ENCODE measurements around the gene CREB5.
"Not testable (repeated sequence)": the region's sequence is repeated elsewhere in the genome, so short reads cannot be mapped to it uniquely, and the experiment has no call there.

The CREB5 gene

GRCh38 chr7:28758186-28758585, 345.9 kb downstream of the CREB5 start:
- DNase-seq, result no peak

DNA sequence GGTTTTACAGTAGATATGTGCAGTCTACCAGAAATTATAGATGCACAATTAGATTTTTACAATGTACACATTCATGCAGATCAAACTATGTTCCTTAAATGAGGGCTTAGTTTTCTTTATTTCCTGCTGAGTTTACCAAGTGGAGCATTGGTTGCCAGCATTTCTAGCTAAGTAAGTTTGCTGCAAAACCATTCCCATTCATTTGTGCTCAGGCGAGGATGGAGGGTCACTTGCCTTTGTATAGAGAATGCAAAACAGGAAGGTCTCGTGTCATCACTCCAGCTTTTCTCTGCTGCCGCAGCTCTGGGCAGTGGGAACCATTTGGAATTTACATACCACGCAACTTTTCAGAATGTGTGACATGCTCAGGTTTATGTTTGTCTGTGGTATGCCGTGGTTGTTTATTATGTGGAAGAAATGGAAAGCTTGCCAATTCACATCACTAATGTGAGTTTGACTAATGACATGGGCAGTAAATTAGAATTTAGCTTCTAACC, 347.2 kb downstream of the CREB5 start:
- DNase-seq, result no peak

GRCh38 chr7:28761505-28761904, 349.2 kb downstream of the CREB5 start:
- no peak for DNase-seq

DNA sequence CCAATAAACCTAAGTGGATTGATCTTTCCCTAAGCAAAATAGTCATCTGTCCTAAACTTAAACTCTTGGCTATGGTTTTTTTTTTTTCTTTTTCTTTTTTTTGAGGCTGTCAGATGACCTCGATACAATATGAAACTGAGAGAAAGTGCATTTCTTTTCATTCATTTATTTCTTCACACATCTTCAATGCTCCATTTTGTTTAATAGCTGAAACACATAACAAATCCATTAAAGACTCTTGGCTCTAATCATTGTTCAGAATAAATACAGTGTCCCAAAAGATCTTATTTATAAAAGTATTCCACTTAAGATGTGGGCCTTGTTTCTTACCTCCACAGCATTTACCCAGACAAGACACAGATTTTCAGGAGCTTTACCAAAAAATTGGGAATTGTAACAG, 350.3 kb downstream of the CREB5 start:
- DNase-seq, result no peak

- no peak for DNase-seq
These were observed 354.0 kb downstream of the CREB5 start for GRCh38 chr7:28766359-28766758.

DNA sequence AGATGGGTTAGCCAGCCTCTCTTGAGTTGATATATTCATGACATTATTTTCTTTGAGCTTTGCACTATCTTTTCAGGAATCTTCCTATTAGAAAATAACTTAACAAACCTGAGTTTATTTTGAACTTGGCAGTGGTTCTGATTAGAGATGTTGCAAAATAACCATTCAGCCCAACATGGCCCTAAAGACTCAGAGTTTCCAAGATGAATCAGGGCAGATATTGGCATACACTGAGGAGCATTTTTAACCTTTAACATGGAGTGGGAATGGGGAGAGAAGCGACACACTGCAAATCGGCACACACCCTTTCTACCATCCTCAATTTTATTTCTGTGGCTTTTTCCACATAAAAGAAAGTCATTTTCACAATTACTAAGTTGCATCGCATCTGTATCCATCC, 355.0 kb downstream of the CREB5 start:
- no peak for DNase-seq

- DNase-seq, result no peak
These were observed 356.3 kb downstream of the CREB5 start for GRCh38 chr7:28768577-28769147.

GRCh38 chr7:28771906-28772622, 359.7 kb downstream of the CREB5 start:
- DNase-seq, result no peak

- DNase-seq, result no peak
These were observed 361.3 kb downstream of the CREB5 start for GRCh38 chr7:28773423-28774145.

DNA sequence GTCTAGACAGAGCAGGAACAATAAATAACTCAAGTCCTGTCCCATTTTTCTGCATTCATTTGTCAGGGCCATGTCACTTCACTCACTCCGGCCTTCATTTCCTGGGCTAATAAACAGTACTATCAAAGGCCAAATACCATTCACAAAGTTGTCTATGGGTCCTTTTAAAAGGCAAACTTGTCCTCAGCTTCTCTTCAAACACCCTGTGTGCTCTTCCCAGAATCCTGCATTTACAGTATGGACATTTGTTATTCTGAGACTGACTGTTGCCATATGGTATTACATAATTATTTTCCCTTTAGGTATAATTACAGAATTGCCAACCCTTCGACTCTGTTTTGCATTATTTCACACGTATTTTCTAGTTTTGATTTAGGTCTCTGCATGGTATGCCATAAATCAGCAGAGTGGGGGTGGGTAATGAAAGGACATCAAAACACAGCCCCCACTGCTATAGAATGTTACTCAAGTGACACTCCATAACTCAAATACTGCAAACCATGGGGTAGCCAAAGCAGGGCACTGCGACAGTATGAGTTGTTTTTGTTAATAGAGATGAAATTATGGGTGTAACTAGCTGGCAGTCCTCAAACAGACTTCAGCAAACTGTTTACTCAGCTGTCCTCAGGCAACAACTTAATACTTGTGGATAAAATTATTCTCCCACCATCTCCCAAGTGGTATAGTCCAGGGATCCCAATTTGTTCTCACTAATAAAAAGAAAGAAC, 362.1 kb downstream of the CREB5 start:
- no peak for DNase-seq

GRCh38 chr7:28776463-28777157, 364.3 kb downstream of the CREB5 start:
- no peak for DNase-seq

- no peak for DNase-seq
These were observed 366.5 kb downstream of the CREB5 start for GRCh38 chr7:28778786-28779185.

- no peak for DNase-seq
These were observed 367.6 kb downstream of the CREB5 start for GRCh38 chr7:28779954-28780353.

- DNase-seq, result no peak
These were observed 370.0 kb downstream of the CREB5 start for GRCh38 chr7:28782362-28782761.

- no peak for DNase-seq
These were observed 372.0 kb downstream of the CREB5 start for GRCh38 chr7:28784171-28784902.

- no peak for DNase-seq
These were observed 373.0 kb downstream of the CREB5 start for GRCh38 chr7:28785041-28785995.

GRCh38 chr7:28786156-28786555, 373.8 kb downstream of the CREB5 start:
- not testable (repeated sequence) for DNase-seq

DNA sequence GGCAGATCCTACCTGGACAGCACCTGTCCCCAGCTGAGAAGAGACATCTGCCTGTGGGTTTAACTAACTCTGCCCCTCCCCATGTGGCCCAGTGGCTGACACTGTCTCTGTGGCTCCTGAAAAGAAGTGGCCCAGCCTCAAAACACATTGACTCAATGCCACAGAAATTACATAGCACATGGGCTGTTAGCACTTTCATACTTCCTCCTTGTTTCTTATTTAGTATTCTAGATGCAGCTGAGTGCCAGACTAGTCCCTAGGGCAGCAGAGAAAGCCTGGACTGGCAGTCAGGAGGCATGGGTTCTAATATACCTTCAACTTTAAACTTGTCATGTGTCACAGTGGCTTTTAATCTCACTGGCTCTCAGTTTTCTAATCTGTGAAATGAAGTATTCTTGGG, 374.8 kb downstream of the CREB5 start:
- DNase-seq, result no peak

- DNase-seq, result no peak
These were observed 378.1 kb downstream of the CREB5 start for GRCh38 chr7:28790467-28790866.

DNA sequence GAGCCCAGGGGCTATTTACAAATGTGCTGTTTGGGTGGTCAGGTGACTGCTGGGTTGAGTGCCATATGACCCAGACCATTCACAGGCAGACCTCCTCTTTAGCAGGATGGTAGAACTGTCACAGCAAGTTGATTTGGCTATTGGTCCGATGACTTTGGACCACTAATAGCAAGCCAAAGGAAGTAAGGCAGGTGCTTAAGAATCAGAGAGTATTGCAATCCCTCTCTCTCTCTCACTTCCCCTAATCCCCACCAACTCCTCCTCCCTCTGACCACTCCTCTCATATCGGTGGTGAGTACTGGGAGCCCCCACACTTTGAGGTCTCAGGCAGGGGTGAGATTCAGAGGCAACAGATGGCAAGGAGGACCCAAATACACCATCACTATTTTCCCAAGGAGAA, 380.5 kb downstream of the CREB5 start:
- DNase-seq, result no peak
